ENCODE data around the gene AQP3. TPM values are rescaled to one million over a fixed set of nuclear protein-coding genes. Genes with fewer than 3 reads are reported as not detected.
A peak's percentile ranks its signal among the peaks of the same experiment; 100 is the strongest.
"Not testable (repeated sequence)": the region's sequence is repeated elsewhere in the genome, so short reads cannot be mapped to it uniquely, and the experiment has no call there.

Gene AQP3
- total RNA-seq, 2 experiments from 2014 or later, result 29.1 to 32.0 TPM

DNA sequence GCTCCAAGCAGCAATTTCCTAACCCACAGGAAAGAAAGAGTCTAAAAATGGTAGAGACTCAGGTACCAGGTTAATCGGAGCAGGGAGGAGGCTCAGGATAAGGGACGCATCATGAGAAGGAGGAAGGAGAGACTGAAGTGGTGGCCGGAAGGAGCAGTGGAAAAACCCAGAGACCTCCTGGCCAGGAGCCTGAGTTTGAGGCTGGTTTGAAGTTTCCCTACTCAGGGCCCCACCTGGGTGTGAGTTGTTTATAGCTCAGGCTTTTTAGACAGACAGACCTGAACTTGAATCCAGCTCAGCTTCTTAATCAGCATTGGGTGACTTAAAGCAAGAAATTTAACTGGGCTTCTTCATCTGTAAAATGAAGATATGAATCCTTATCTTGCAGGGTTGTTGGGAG lies 33.1 kb downstream of the AQP3 start:
- POLR2A ChIA-PET, result no interaction called here

DNA sequence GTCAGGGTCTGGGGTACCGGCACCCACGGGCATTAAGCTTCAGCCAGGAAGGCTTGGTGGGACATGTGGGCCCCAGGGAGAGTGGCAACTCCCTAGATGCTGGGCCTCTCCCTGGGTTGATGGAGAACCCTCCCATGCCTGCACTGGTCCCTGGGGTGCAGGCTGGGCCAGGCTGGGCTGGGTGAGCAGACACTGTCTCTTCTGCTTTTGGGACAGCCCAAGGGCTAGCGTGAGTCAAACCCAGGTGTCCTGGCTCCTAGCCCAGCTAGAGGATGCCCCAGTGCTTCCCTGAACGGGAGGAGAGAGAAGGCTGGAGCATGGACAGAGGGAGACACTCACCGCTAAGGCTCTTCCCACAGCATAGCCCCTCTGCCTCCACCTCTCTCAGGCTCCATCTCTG lies 39.3 kb downstream of the AQP3 start:
- Mint-ChIP-seq H3K4me1 (no peaks in the 10 kb centered on the region), H3K9me3 (no peaks in the 10 kb centered on the region), H3K27ac (no peak overlapping the region), H3K4me3 (no peak overlapping the region), H3K36me3 (no peaks in the 10 kb centered on the region), H3K27me3 (no peaks in the 10 kb centered on the region)
- no peak for ATAC-seq (ENCODE audit: low read depth)
- POLR2A ChIA-PET, result no interaction called here
- DNase-seq, result no peak

More for the DNA sequence above, 33.1 kb downstream of the AQP3 start:
- no peak for DNase-seq
- Mint-ChIP-seq H3K9me3 (no peaks in the 10 kb centered on the region), H3K27me3 (peaks cover 2% of the 10 kb centered on the region), H3K27ac (peak overlapping the region; percentile 94), H3K36me3 (no peaks in the 10 kb centered on the region), H3K4me3 (no peak overlapping the region), H3K4me1 (peaks cover 32% of the 10 kb centered on the region)
- ATAC-seq (ENCODE audit: low read depth), result no peak

DNA sequence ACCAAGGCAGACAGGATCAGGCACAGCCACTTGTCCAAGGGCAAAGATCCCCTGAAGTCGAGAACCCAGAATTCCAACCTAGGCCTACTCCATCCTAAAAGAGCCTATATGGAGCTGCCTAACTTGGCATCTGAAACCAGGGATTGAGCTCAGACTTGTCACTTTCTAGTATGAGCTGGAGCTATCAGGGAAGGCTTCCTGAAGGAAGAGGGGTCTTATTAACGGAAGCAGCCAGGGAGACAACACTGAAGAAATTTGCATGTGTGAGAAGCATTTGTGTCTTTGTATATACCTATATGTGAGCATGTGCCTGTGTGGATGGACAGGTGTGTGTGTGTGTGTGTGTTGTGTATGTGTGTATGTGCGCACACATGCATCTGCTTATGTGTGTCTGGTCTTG lies 40.3 kb downstream of the AQP3 start:
- POLR2A ChIA-PET, result interaction anchor here (0.6 kb wide), 1 partner anchor 9 kb away, joined by 3 read pairs; no protein-coding TSS in a partner anchor
- H3K36me3 Mint-ChIP-seq, result no peaks in the 10 kb centered on the region
- H3K9me3 Mint-ChIP-seq, result no peaks in the 10 kb centered on the region
- ATAC-seq (ENCODE audit: low read depth), result no peak
- no peak for DNase-seq
- no peaks in the 10 kb centered on the region for H3K4me1 Mint-ChIP-seq
- no peak overlapping the region for H3K27ac Mint-ChIP-seq
- H3K4me3 Mint-ChIP-seq, result no peak overlapping the region
- no peaks in the 10 kb centered on the region for H3K27me3 Mint-ChIP-seq

DNA sequence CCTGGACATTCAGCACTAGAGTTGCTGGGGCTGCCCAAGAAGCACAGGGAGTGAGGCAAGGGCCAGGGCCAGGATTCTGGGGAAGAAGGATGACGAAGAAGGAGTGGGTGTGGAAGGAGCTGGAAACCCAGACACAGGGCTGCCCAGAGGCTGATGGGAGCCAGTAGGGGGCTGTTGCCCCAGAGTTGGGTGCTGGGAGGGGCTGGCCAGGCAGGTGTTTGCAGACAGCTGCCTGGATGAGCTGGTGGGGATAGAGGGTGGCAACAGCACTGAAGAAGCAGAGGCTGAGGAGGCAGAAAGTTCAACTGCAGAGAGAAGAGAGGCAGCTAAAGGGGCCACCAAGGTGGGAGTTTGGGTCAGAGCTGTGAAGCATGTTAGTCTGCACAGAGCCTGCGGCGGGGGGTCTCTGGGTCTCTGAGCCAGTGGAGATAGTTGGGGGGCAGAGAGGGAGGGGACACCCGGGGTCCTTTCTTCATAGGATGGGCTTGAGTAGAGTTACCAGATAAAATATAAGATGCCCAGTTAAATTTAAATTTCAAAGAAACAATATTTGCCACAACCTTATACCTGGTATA lies 42.5 kb downstream of the AQP3 start:
- H3K27me3 Mint-ChIP-seq, result peaks cover 2% of the 10 kb centered on the region
- POLR2A ChIA-PET, result interaction anchor here (0.6 to 1.4 kb wide), 2 partner anchors 10 to 69 kb away, joined by 4 read pairs; partner anchors contain the start of gene NOL6
- no peaks in the 10 kb centered on the region for H3K9me3 Mint-ChIP-seq
- H3K4me3 Mint-ChIP-seq, result no peak overlapping the region
- H3K27ac Mint-ChIP-seq, result no peak overlapping the region
- no peaks in the 10 kb centered on the region for H3K36me3 Mint-ChIP-seq
- DNase-seq (no peak), ATAC-seq (ENCODE audit: low read depth) (no peak)
- no peaks in the 10 kb centered on the region for H3K4me1 Mint-ChIP-seq

DNA sequence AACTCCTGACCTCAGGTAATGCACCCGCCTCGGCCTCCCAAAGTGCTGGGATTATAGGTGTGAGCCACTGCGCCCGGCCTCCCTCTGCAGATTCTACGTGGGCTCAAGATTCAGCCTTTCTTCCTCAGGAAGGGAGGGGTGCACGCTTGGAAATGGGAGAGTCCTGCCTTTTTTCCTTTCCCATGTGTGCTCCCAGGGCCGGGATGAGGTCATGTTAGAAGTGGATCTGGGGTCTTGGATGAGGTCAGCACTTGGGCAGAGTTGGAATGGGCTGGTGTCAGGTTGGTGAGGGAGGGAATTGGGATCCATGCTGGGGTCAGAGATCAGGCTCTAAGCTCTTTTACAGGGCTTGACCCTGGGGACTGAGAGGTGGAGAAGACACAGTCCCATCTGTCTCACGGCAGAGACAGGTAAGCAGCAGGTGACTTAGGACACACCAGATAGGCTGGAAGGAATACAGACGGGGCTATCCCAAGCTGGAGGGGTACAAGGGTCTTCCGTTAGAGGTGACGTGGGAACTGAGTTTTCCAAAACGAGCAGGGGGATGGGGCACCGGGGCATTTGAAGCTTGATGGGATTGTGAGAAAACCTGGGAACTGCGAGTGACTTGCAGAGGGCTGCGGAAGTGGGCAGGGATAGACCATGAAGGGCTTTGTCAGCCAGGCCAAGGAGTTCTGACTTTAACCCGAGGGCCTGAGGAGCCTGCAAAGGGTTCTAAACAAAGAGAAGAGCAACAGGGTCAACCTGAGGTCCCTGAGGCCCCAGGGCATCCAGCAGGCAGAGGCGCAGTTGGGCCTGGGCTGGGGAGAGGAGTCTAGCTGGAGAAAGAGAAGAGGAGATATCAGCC lies 43.2 kb downstream of the AQP3 start:
- POLR2A ChIA-PET, result interaction anchor here (1.3 to 1.4 kb wide), 2 partner anchors 63 to 69 kb away, joined by 4 to 6 read pairs; partner anchors contain the start of gene NOL6
- ATAC-seq (ENCODE audit: low read depth) (no peak), DNase-seq (no peak)
- no peaks in the 10 kb centered on the region for H3K4me1 Mint-ChIP-seq
- H3K27me3 Mint-ChIP-seq, result peaks cover 3% of the 10 kb centered on the region
- no peak overlapping the region for H3K4me3 Mint-ChIP-seq
- no peaks in the 10 kb centered on the region for H3K9me3 Mint-ChIP-seq
- H3K36me3 Mint-ChIP-seq, result no peaks in the 10 kb centered on the region
- peak overlapping the region; percentile 17 for H3K27ac Mint-ChIP-seq

DNA sequence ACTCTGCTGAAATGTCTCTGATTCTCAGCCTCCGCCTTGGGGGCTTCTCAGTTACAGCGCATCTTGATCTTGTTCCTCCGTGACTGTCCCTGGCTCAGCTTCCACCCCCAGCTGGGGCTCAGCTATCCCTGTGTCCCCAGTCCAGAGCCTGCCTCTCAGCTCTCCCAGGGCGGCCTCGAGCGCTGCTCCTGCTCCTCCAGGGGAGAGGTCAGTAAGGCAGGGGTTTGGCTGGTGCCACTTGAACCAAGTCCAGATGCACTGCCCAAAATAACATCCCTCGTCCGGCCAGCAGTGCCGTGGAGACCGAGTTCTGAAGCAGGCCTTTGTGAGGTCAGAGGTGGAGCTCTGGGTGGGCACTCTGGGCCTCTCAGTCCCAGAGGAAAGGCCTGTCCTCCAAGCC lies 45.0 kb downstream of the AQP3 start, which contains the start of gene AQP7:
Gene AQP7 (minus strand): TSS at position 198 of the 400 bp plus-strand sequence. CDS start 1,306 bp downstream, outside the sequence.
- POLR2A ChIA-PET, H3K4me3 Mint-ChIP-seq: not testable (repeated sequence)

DNA sequence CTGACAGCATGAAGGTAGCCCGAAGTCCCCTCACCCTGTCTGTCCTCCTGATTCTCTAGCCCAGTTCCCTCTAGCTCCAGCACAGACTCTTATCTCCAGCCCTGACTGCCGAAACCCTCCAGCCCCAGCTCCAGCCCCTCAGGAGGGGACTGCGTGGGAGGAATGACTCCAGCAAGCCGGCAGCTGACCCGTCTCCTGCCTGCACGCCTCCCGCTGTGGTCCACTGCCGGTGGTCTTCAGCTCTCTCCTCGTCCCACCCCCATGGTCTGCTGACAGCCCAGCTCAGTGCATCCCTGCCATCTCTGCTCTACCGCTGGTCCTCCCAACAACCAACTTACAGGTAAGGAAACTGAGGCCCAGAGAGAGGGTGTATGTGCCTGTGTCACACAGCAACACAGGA lies 45.6 kb downstream of the AQP3 start:
- POLR2A ChIA-PET; H3K4me1 Mint-ChIP-seq; H3K36me3 Mint-ChIP-seq; H3K27ac Mint-ChIP-seq; ATAC-seq (ENCODE audit: low read depth); H3K4me3 Mint-ChIP-seq; H3K27me3 Mint-ChIP-seq; DNase-seq; H3K9me3 Mint-ChIP-seq: not testable (repeated sequence)

More for the DNA sequence above, 45.0 kb downstream of the AQP3 start, which contains the start of gene AQP7:
- ATAC-seq (ENCODE audit: low read depth); H3K4me1 Mint-ChIP-seq; H3K9me3 Mint-ChIP-seq; H3K27me3 Mint-ChIP-seq; H3K27ac Mint-ChIP-seq; H3K36me3 Mint-ChIP-seq; DNase-seq: not testable (repeated sequence)

DNA sequence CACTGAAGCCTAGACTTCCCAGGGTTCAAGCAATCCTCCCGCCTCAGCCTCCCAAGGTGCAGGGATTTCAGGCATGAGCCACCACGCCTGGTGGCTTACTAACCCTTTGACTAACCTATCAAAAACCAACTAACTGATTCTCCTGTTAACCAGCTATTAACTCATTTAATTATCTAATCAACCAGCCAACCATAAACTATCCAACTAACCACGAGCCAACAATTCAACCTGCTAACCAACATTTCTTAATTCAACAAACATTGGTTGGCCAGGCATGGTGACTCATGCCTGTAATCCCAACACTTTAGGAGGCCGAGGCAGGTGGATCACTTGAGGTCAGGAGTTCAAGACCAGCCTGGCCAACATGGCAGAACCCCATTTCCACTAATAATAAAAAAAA lies 48.3 kb downstream of the AQP3 start:
- H3K4me1 Mint-ChIP-seq; H3K27ac Mint-ChIP-seq; POLR2A ChIA-PET; ATAC-seq (ENCODE audit: low read depth); DNase-seq; H3K4me3 Mint-ChIP-seq; H3K36me3 Mint-ChIP-seq; H3K9me3 Mint-ChIP-seq; H3K27me3 Mint-ChIP-seq: not testable (repeated sequence)

DNA sequence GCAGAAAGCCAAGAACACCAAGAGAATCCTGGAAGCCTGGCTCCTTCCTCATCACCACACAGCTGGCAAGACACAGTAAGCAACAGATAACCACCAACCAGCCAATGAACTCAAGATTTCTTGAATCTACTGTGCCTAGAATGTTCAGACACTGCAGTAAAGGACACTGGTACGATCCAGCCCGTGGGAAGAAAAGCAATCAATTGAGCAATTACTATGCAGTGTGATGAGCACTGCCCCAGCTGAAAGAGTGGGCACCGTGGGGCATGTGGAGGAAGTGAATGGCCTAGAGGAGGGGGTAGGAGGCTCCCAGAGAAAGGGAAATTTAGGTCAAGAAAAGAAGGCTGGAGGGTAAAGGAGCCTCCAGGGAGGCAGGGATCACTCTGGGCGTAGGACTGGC lies 49.6 kb downstream of the AQP3 start:
- H3K4me1 Mint-ChIP-seq; H3K36me3 Mint-ChIP-seq; H3K27ac Mint-ChIP-seq; H3K4me3 Mint-ChIP-seq; DNase-seq; POLR2A ChIA-PET; H3K27me3 Mint-ChIP-seq; ATAC-seq (ENCODE audit: low read depth); H3K9me3 Mint-ChIP-seq: not testable (repeated sequence)

DNA sequence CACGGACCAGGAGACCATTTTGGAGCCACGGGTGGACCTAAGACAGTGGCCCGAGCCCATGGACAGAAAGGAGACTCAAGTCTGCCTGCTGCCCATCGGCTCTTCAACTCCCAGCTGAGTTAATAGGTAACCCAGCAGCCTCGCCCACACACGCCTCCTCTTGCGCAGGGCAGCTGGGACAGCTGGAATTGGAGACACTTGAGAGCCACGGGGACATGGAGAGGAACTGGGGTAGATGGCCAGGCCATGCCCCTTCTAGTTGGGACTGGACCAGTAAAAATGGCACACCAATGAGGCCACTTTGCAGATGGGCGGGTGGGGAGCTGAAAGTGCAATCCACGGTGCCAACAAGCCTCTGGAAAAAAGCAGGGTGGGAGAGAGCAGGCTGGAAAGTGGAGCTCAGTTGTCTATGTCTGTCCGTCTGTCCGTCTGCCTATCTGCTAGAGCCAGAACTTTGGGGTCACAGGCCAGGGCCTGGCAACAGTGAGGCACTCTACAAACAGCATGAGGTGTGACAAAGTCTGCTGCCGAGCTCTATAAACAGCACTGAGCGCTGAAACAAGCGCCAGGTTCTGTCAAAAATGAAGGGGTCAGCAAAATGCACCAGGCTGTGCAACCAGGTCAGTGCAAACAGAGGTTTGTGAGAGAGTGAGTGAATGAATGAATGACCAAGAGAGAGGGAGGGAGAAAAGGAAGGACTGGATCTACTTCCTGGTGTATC lies 52.1 kb downstream of the AQP3 start:
- not testable (repeated sequence) for ATAC-seq (ENCODE audit: low read depth); H3K4me3 Mint-ChIP-seq; H3K27ac Mint-ChIP-seq; H3K4me1 Mint-ChIP-seq; H3K27me3 Mint-ChIP-seq; H3K9me3 Mint-ChIP-seq; DNase-seq; H3K36me3 Mint-ChIP-seq
- POLR2A ChIA-PET, result interaction anchor here (0.7 kb wide), 1 partner anchor 10 kb away, joined by 4 read pairs; no protein-coding TSS in a partner anchor

DNA sequence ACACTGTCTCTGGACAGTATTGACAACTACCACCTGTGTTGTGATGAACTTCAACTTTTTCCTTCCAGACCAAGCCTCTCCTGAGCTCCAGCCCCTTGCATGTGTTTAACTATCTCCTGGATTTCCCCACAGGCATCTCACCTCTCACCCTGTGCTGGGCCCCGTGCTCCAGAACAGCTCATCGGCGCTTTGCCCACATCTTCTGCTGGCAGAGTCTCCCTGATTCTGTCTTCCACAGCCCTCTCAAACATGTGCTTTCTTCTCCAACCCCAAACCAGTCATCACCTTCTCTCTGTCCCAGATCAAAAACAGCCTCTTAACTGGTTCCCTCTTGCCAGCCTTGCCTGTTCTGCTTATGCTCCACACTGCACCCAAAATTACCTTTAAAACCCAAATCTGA lies 53.4 kb downstream of the AQP3 start:
- H3K9me3 Mint-ChIP-seq; H3K27me3 Mint-ChIP-seq; POLR2A ChIA-PET; H3K27ac Mint-ChIP-seq; H3K4me3 Mint-ChIP-seq; DNase-seq; ATAC-seq (ENCODE audit: low read depth); H3K4me1 Mint-ChIP-seq; H3K36me3 Mint-ChIP-seq: not testable (repeated sequence)

DNA sequence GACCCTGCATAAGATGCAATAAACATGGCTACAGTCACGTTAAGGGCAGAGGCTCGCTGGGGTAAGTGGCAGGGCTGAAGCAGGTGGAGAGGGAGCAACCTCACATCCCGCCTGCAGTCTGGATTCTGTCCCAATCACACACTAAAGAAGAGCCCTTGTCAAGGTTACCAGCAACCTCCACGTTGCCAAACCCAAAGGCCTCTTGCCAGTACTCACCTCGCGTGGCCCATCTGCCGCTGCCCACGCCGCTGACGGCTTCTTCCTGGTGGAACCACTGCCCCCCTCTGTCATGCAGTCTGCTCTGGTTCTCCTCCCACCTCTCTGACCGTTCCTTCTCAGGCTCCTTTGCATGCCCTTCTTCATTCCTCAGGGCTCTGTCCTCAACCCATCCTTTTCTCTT lies 53.8 kb downstream of the AQP3 start:
- Mint-ChIP-seq H3K36me3 (no peaks in the 10 kb centered on the region), H3K27me3 (no peaks in the 10 kb centered on the region), H3K4me3 (no peak overlapping the region), H3K4me1 (peaks cover 4% of the 10 kb centered on the region), H3K9me3 (no peaks in the 10 kb centered on the region), H3K27ac (no peak overlapping the region)
- POLR2A ChIA-PET, result no interaction called here
- ATAC-seq (ENCODE audit: low read depth) (no peak), DNase-seq (no peak)

DNA sequence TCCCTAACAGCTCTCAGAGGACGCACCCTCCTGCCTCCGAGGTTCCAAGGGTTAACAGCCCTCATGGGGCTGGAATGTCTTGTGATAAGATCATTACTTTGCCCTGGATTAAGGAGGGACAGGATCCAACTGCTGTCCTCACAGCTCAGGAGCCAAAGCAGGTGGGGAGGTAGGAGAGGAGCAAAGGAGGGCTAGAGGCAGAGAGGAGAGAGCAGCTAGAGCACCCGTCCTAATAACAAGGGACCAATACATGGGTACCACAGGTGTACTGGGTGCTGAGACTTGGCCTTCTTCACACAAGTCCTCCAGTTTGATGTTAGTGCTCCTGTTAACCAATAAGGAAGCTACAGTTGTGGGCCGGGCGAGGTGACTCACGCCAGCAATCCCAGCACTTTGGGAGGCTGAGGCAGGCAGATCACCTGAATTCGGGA lies 54.8 kb downstream of the AQP3 start:
- H3K4me3 Mint-ChIP-seq; H3K4me1 Mint-ChIP-seq; H3K27ac Mint-ChIP-seq; H3K27me3 Mint-ChIP-seq; ATAC-seq (ENCODE audit: low read depth); DNase-seq; H3K36me3 Mint-ChIP-seq; H3K9me3 Mint-ChIP-seq; POLR2A ChIA-PET: not testable (repeated sequence)

Data from activated naive CD8-positive, alpha-beta T cell treated with anti-CD3 and anti-CD28 coated beads, Interleukin-2, amount 10 ng/mL, durations not matched to agents 7 days and 5 days (primary cell).